Activated CD4-positive, alpha-beta T cell treated with anti-CD3 and anti-CD28 coated beads for 1 hour (primary cell): ENCODE results near the gene HSF2BP.
"Not testable (repeated sequence)": the region's sequence is repeated elsewhere in the genome, so short reads cannot be mapped to it uniquely, and the experiment has no call there.

Source experiments
- DNase-seq: peaks from one replicate; pipeline ENCODE4 v3.0.0-alpha.2; 2020

Gene HSF2BP

DNA sequence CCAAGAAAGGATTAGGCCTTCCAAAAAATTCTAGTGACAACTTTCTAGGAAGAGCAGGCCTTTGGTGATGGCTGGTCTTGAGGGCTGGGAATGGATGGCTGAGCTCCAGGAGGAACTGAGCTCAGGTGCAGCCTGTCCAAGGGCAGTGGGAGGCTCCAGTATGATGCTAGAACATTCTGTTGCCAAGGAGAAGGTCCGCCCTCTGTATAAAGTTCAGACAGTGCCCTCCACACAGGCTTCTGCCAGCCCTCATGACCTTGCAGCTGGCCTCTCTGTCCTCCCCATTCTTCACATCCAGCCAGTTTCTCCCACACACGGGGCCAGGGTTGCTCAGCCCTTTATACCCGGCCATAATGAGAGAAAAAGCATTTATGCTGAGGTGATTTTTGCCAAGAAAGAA, 146.3 kb downstream of the HSF2BP start:
- not testable (repeated sequence) for DNase-seq

DNA sequence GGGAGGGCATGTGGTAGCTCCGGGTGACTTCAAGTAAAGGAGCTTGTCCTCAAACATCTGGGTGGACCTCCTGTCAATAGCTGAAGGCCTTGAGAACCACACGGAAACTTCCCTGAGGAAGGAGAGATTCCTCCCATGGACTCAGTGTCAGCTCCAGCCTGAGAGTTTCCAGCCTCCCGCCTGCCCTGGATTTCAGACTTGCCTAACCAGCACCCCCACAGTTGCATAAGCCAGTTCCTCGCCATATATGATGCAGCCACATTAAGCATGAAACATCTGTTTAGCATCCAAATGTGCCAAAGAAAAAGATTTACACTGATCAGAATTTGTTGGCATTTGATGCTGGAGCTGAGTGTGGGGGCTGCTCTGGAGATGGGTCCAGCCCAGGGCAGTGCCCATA, 148.1 kb downstream of the HSF2BP start:
- DNase-seq: not testable (repeated sequence)

DNA sequence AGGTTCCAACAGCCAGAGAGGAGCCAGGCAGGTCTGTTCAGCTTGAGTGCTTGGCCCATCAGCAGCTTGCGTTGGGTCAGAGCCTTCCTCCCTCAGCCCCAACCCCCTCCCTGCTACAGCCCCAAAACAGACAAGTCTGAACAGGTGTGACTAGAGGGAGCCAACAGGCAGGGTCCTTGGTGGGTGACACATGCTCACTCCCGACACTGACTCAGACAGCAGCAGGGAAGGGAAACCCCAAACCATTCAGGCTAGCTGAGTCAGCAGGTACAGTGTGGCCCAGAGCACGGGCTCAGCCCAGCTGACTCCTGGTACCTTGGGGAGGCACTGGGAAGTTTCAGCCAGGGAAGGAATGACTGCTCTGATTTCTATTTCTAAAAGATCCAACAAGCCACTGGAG, 148.6 kb downstream of the HSF2BP start:
- DNase-seq: not testable (repeated sequence)

DNA sequence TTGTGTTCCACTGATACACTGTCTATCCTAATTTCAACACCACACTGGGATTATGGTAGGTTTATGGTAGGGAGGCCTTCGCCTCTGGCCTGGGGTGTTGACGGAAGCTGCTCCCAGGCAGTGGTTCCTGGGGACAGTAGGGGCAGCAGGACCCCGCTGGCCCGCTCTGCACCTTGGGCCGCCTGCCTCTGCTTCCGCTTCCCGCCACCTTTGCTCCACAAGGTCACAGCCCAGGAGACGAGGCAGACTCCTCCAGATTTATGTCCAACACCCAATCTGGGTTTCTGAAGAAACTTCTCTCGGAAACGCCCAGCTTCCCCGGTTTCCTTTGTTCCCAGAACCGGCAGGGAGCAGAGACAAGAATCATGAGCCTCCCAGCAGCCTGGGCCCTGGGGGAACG, 155.4 kb downstream of the HSF2BP start:
- not testable (repeated sequence) for DNase-seq

GRCh38 chr21:43503075-43503750, 156.1 kb downstream of the HSF2BP start:
- DNase-seq: not testable (repeated sequence)

- DNase-seq: not testable (repeated sequence)
These were observed 156.7 kb downstream of the HSF2BP start for GRCh38 chr21:43502407-43503071.

- not testable (repeated sequence) for DNase-seq
These were observed 160.4 kb downstream of the HSF2BP start for GRCh38 chr21:43498924-43499323.

GRCh38 chr21:43498065-43498464, 161.2 kb downstream of the HSF2BP start:
- DNase-seq: not testable (repeated sequence)

- DNase-seq: not testable (repeated sequence)
These were observed 164.8 kb downstream of the HSF2BP start for GRCh38 chr21:43494279-43495012.

DNA sequence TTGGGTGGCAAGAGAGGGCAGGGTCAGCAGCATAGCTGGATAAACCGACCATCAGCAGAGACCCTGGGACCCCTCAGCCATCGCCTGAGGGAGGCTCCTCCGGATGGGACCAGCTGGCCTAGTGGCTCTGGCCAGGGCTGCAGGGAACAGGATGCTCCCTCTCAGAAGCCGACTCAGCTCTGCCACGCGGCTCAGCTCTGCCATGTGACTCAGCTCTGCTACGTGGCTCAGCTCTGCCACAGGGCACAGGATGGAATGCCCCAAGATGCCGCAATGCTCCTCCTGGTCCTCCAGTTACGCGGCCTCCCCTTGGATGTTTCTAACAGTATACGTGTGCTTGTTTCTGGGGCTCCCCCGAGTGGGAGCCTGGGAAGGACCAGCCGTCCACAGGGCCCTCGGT, 165.8 kb downstream of the HSF2BP start:
- DNase-seq: not testable (repeated sequence)

- not testable (repeated sequence) for DNase-seq
These were observed 171.1 kb downstream of the HSF2BP start for GRCh38 chr21:43488235-43488634.

DNA sequence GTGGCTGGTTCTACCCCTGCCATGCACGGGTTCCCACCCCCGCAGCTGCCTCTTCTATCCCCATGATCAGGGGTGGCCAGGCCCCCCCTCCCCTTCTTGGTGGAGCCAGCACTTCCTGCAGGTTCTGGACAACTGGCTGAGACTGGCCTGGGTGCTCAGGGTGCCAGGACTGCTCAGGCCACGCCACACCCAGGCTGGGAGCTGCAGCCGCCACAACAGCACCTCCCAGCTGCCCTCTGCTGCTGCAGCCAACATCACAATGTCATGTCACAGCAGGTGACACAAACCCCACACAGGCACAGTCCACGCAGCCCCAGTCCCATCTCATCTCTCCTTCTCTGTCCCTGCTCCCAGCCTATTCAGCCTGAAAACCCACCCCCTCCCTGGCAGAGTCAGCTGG, 173.2 kb downstream of the HSF2BP start:
- DNase-seq: not testable (repeated sequence)

DNA sequence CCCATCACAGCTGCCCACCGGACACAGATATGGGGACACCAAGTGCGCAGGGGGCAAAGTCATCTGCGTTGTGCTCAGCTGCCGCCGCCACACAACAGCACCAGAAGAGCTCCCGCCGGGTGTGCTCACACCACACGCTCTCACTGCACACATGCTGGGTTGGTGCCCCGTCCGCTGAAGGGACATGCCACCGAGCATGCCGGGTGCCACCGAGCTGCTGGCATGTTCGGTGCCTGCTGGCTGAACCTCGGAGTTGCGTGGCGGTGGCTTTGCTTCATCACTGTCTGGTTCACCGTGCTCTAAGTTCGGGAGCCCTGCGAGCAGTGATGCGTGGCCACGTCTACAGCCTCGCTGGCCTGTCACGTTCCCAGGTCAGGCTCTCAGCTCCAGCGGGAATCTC, 174.3 kb downstream of the HSF2BP start:
- not testable (repeated sequence) for DNase-seq

- DNase-seq: not testable (repeated sequence)
These were observed 180.1 kb downstream of the HSF2BP start for GRCh38 chr21:43479197-43479596.
